Fibroblast of lung (primary cell): ENCODE measurements around the gene FRMD7. TPM values are rescaled to one million over a fixed set of nuclear protein-coding genes. Genes with fewer than 3 reads are reported as not detected.

Source experiments
- DNase-seq, 2 donors: peaks; one replicate each; pipeline versions ENCODE4 v3.0.0 to v3.0.0-alpha.2; 2010; ENCODE audit warnings: low read depth in 2 of 2
- H2AFZ ChIP-seq: 2 replicates; pipeline ENCODE4 v1.5.1; 2012; ENCODE audit warnings: low read length, control low read depth, inconsistent platforms
- H3K27ac ChIP-seq: 2 replicates; pipeline ENCODE4 v1.5.1; 2011; ENCODE audit warnings: low read length, control low read depth; ENCODE audit not compliant: insufficient read depth
- H3K27me3 ChIP-seq: 2 replicates; pipeline ENCODE4 v1.5.1; 2011; ENCODE audit warnings: mild to moderate bottlenecking, low read length; ENCODE audit not compliant: control insufficient read depth, insufficient read depth
- H3K36me3 ChIP-seq: 2 replicates; pipeline ENCODE4 v1.5.1; 2011; ENCODE audit warnings: low read length; ENCODE audit not compliant: control insufficient read depth, insufficient read depth
- H3K4me1 ChIP-seq: 2 replicates; pipeline ENCODE4 v1.5.1; 2011; ENCODE audit warnings: low read length; ENCODE audit not compliant: control insufficient read depth, insufficient read depth; ENCODE audit errors: extremely low read depth
- H3K4me2 ChIP-seq: 2 replicates; pipeline ENCODE4 v1.5.1; 2011; ENCODE audit warnings: low read length, control low read depth; ENCODE audit not compliant: insufficient read depth; ENCODE audit errors: extremely low read depth
- H3K4me3 ChIP-seq, 4 experiments: fragments of 200-600 bp in 1 of 4; sonication (generic) in 1 of 4; replicated peaks in 1 of 4; 2 replicates each; pipeline ENCODE4 v1.5.1; 2011 to 2016; ENCODE audit warnings: low read length in 4 of 4, low read depth in 3 of 4, mild to moderate bottlenecking in 3 of 4, control low read depth in 2 of 4, inconsistent platforms in 1 of 4, mixed read lengths in 1 of 4; ENCODE audit not compliant: insufficient read depth in 1 of 4; ENCODE audit errors: control extremely low read depth in 1 of 4
- H3K79me2 ChIP-seq: 2 replicates; pipeline ENCODE4 v1.5.1; 2012; ENCODE audit warnings: mild to moderate bottlenecking, low read length, inconsistent platforms; ENCODE audit not compliant: control insufficient read depth, insufficient read depth
- H3K9ac ChIP-seq: 2 replicates; pipeline ENCODE4 v1.5.1; 2011; ENCODE audit warnings: mild to moderate bottlenecking, low read length, control low read depth; ENCODE audit not compliant: insufficient read depth
- H3K9me3 ChIP-seq: 2 replicates; pipeline ENCODE4 v1.5.1; 2012; ENCODE audit warnings: low read depth, low read length; ENCODE audit not compliant: control insufficient read depth, insufficient read depth
- H4K20me1 ChIP-seq: 2 replicates; pipeline ENCODE4 v1.5.1; 2011; ENCODE audit warnings: low read length; ENCODE audit not compliant: control insufficient read depth, insufficient read depth; ENCODE audit errors: extremely low read depth
- CTCF ChIP-seq, 2 donors: IDR thresholded peaks in 1 of 2; conservative IDR thresholded peaks in 1 of 2; 1 replicate in 1 of 2; 2 replicates in 1 of 2; pipeline ENCODE4 v1.5.1; 2011 to 2012; ENCODE audit warnings: low read length in 2 of 2, control low read depth in 1 of 2, inconsistent platforms in 1 of 2, low read depth in 1 of 2, mild to moderate bottlenecking in 1 of 2
- EZH2 ChIP-seq: IDR thresholded peaks from 2 replicates; pipeline ENCODE4 v1.5.1; 2012; ENCODE audit warnings: low read length, control low read depth, mild to moderate bottlenecking; ENCODE audit errors: missing control alignments
- polyA plus RNA-seq, 2 donors: library from polyadenylated mRNA; depleted of rRNA in 1 of 2; stranded (reverse) in 1 of 2; unstranded in 1 of 2; fragments of >200 nt; gene quantifications; 2 replicates each; pipeline ENCODE4 v1.2.1, GENCODE V29; 2011 to 2012; ENCODE audit warnings: missing spikeins in 1 of 2
- total RNA-seq: library from RNA; depleted of rRNA; stranded (reverse); fragments of >200 nt; gene quantifications from 2 replicates; pipeline ENCODE4 v1.2.1, GENCODE V29; 2014

The FRMD7 gene
- total and polyA plus RNA-seq, 2 donors (not counting 1 experiment from before 2014, with no cell fraction given) = under 0.01 to 0.10 TPM

DNA sequence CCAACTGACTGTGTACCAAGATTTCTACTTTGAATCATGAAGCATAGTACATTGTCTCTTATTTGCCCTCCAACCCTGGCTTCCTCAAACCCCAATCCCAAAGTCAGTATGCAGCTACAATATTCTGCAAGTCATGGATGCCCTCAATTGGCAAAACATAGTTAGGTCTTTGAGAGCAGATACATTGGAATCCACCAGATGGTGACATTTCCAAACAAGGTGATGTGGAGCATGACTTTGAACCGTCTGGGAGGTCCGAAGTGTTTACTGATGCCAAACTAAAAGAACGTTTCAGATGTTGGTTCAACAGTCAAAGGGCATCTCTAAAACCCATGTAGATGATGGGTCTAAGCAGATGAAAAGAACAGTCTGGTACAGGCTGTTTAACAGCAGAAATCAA is 43.7 kb upstream of the FRMD7 start:
- Histone ChIP-seq H3K27ac (no peak overlapping the region), H3K4me3 (no peak overlapping the region), H3K4me2 (no peak overlapping the region), H3K9me3 (no peaks in the 10 kb centered on the region), H3K79me2 (no peaks in the 10 kb centered on the region), H3K36me3 (no peaks in the 10 kb centered on the region), H3K4me1 (no peaks in the 10 kb centered on the region), H2AFZ (no peak overlapping the region), H3K27me3 (no peaks in the 10 kb centered on the region), H4K20me1 (no peaks in the 10 kb centered on the region), H3K9ac (no peak overlapping the region)
- TF ChIP-seq EZH2 = no peak
- TF ChIP-seq CTCF (conservative IDR thresholded peaks at IDR 0.05 in 1 of 2, IDR thresholded peaks at IDR 0.05 in 1 of 2; ENCODE audit: low read depth in 1 of 2, low read length in 2 of 2) = no peak
- peak in 1 of 2 donors; percentile 0 for DNase-seq

DNA sequence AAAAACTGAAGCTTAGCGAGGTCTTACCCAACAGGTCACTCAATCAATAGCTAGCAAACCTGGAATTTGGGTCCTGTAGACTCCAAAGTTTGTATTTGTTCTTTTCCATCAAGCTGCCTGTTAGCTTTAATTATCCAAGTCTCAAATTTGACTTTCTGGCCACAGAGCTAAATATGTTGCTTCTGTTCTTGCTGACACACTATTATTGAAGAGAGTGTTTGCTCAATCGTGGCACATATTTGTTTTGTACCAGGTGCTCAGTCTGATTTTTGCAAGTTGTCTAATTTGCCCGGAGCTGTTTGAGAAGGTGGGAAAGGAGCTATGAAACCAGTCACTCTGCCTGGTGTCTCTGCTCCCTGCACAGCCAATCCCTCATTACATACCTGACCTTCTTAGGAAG is 41.7 kb upstream of the FRMD7 start:
- H3K27ac ChIP-seq = no peak overlapping the region
- TF ChIP-seq CTCF (conservative IDR thresholded peaks at IDR 0.05 in 1 of 2, IDR thresholded peaks at IDR 0.05 in 1 of 2; ENCODE audit: low read depth in 1 of 2, low read length in 2 of 2) = no peak
- no peak for TF ChIP-seq EZH2
- H3K4me1 ChIP-seq = no peaks in the 10 kb centered on the region
- H3K9ac ChIP-seq = no peak overlapping the region
- H3K4me3 ChIP-seq = no peak overlapping the region
- no peaks in the 10 kb centered on the region for H3K36me3 ChIP-seq
- H3K79me2 ChIP-seq = no peaks in the 10 kb centered on the region
- no peak overlapping the region for H3K4me2 ChIP-seq
- no peaks in the 10 kb centered on the region for H3K27me3 ChIP-seq
- DNase-seq = no peak
- no peak overlapping the region for H2AFZ ChIP-seq
- no peaks in the 10 kb centered on the region for H4K20me1 ChIP-seq
- no peaks in the 10 kb centered on the region for H3K9me3 ChIP-seq

DNA sequence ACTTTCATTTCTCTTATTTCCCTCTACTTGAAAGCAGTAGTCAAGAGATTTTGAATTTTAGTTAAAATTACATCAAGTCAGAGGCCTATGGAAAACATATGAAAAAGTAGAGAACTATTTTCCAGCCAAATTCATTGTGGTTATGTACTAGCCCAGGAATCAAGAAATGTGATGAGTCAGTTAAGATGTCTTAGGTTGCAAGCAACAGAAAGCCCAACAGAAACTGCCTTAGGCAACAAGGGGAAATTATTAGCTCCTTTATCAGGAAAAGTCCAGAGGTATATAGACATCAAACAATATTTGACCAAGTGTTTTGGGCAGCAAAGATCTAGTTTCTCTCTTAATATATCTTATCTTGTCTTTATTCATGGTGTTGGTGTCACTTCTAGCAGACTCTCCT is 37.8 kb upstream of the FRMD7 start:
- DNase-seq = peak; percentile 0 to 2
- Histone ChIP-seq H3K79me2 (no peaks in the 10 kb centered on the region), H3K4me3 (no peak overlapping the region), H3K4me2 (no peak overlapping the region), H3K36me3 (no peaks in the 10 kb centered on the region), H3K9me3 (no peaks in the 10 kb centered on the region), H3K27me3 (no peaks in the 10 kb centered on the region), H3K27ac (no peak overlapping the region), H3K9ac (no peak overlapping the region), H3K4me1 (no peaks in the 10 kb centered on the region), H4K20me1 (no peaks in the 10 kb centered on the region), H2AFZ (no peak overlapping the region)
- TF ChIP-seq CTCF (conservative IDR thresholded peaks at IDR 0.05 in 1 of 2, IDR thresholded peaks at IDR 0.05 in 1 of 2; ENCODE audit: low read depth in 1 of 2, low read length in 2 of 2) = no peak
- TF ChIP-seq EZH2 = no peak
